WI38 (cell line): Measurements from ENCODE around the gene NR2F1-AS1.
"Not testable (repeated sequence)": the region's sequence is repeated elsewhere in the genome, so short reads cannot be mapped to it uniquely, and the experiment has no call there.

Experiments
- H3K4me3 ChIP-seq: 2 replicates; pipeline ENCODE4 v1.5.1; 2011; ENCODE audit warnings: low read depth, mild to moderate bottlenecking, control low read depth, low read length
- CTCF ChIP-seq: IDR thresholded peaks from 2 replicates; pipeline ENCODE4 v1.5.1; 2012; ENCODE audit warnings: low read depth, mild to moderate bottlenecking, control low read depth, low read length

The NR2F1-AS1 gene

GRCh38 chr5:93569300-93570160 is 11.5 kb downstream of the NR2F1-AS1 start:
- no peak for TF ChIP-seq CTCF
- H3K4me3 ChIP-seq = no peak overlapping the region

GRCh38 chr5:93567424-93567823 is 13.6 kb downstream of the NR2F1-AS1 start:
- TF ChIP-seq CTCF = no peak
- no peak overlapping the region for H3K4me3 ChIP-seq

GRCh38 chr5:93566091-93566490 is 14.9 kb downstream of the NR2F1-AS1 start:
- no peak for TF ChIP-seq CTCF
- no peak overlapping the region for H3K4me3 ChIP-seq

GRCh38 chr5:93557021-93557604 is 23.9 kb downstream of the NR2F1-AS1 start:
- H3K4me3 ChIP-seq = no peak overlapping the region
- no peak for TF ChIP-seq CTCF

- not testable (repeated sequence) for H3K4me3 ChIP-seq
Observed at GRCh38 chr5:93549594-93549993, 31.4 kb downstream of the NR2F1-AS1 start.

- TF ChIP-seq CTCF = no peak
- no peak overlapping the region for H3K4me3 ChIP-seq
Observed at GRCh38 chr5:93545872-93546271, 35.1 kb downstream of the NR2F1-AS1 start.

GRCh38 chr5:93532370-93532769 is 48.6 kb downstream of the NR2F1-AS1 start:
- no peak for TF ChIP-seq CTCF
- no peak overlapping the region for H3K4me3 ChIP-seq

- not testable (repeated sequence) for H3K4me3 ChIP-seq
Observed at GRCh38 chr5:93521815-93522214, 59.2 kb downstream of the NR2F1-AS1 start.
